GM10266 (cell line): ENCODE data around the gene UBE4A.

ENCODE experiments used
- DNase-seq: peaks from one replicate; pipeline ENCODE4 v3.0.0; 2012; ENCODE audit errors: extremely low spot score
- TF ChIP-seq, protein P1 (sequence below): IDR thresholded peaks from 2 replicates; pipeline ENCODE4 v1.5.1; 2012; ENCODE audit warnings: mild to moderate bottlenecking, low read depth; ENCODE audit not compliant: control insufficient read depth, insufficient read depth; ENCODE audit errors: missing control alignments

The UBE4A gene

DNA sequence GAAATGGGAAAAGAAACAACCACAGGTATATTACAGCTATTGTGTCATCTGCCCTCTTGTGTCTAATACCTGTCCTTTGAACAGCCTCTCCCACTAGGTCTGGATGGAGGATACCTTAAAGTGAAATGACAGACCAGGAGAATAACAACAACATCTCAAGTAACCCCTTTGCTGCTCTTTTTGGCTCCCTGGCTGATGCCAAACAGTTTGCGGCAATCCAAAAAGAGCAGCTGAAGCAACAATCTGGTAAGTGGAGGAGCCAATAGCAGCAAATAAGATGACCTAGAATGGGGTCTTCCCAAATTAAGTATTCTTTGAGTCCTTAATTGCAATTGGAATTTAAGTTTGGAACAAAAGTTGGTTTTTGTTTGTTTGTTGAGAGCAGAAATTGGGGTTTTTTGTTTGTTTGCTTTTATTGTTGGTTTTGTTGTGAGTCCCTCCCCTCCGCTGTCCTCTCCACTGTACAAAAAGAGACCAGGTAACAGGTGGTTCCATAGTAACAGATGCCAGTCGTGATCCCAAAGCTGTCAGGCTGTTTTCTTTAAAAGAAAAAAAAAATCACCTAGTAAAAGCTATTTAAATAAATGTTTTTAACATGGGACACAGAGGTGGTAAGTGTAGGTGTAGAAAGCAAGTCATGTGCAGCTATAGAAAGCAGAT, 5.7 kb downstream of the UBE4A start:
- TF ChIP-seq, protein P1, sequence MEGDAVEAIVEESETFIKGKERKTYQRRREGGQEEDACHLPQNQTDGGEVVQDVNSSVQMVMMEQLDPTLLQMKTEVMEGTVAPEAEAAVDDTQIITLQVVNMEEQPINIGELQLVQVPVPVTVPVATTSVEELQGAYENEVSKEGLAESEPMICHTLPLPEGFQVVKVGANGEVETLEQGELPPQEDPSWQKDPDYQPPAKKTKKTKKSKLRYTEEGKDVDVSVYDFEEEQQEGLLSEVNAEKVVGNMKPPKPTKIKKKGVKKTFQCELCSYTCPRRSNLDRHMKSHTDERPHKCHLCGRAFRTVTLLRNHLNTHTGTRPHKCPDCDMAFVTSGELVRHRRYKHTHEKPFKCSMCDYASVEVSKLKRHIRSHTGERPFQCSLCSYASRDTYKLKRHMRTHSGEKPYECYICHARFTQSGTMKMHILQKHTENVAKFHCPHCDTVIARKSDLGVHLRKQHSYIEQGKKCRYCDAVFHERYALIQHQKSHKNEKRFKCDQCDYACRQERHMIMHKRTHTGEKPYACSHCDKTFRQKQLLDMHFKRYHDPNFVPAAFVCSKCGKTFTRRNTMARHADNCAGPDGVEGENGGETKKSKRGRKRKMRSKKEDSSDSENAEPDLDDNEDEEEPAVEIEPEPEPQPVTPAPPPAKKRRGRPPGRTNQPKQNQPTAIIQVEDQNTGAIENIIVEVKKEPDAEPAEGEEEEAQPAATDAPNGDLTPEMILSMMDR = no peak

DNA sequence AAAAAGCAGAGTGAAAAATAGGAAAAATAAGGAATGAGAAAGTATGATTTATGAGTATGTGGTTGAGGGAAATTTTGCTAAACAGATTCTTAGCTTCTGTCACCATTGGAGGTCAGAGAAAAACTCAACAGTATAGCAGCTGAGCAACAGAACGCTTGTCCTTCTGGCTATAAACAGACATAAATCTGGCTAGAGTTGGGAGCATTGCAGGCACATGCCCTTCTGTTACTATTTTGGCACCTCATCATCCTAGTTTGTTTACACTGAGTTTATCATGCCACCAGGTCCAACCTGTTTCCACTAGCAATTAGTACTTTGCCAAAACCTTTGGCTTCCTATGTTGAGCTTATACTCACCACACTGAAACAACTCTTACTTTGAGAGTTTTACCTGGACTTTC, 6.9 kb downstream of the UBE4A start:
- TF ChIP-seq, protein P1 = no peak
- no peak for DNase-seq

More for the DNA sequence above, 5.7 kb downstream of the UBE4A start:
- DNase-seq = no peak

DNA sequence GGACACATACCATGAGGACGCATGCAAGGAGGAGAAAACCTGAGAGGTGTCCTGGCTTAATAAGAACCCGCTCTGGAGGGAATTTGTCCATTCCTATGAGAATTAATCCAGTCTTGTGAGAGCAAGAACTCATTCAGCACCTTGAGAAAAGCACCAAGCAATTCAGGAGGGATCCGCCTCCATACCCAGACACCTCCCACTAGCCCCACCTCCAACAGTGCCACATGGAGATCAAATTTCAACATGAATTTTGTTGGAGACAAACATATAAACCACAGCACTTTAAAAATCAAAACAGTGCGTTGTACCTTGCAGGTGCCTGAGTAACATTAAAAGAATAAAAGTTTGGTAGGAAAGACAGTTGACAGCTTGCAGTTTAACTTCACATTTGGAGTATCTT, 11.4 kb downstream of the UBE4A start:
- TF ChIP-seq, protein P1 = no peak
- no peak for DNase-seq

DNA sequence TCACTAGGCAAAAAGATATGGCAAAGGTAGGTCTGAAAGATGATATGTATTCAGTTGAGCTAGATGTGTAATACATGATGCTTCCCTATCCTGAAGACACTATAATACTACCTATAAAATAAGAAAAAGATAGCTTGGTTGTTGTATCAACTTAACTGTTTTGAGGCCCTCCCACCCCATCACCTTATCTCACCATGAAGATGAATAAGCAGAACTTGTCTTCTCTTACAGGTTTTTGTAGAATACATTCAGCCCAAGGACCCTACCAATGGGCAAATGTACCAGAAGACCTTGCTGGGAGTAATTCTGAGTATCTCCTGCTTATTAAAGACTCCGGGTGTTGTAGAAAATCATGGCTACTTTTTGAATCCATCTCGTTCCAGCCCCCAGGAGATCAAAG, 13.9 kb downstream of the UBE4A start:
- TF ChIP-seq, protein P1 = no peak
- no peak for DNase-seq

DNA sequence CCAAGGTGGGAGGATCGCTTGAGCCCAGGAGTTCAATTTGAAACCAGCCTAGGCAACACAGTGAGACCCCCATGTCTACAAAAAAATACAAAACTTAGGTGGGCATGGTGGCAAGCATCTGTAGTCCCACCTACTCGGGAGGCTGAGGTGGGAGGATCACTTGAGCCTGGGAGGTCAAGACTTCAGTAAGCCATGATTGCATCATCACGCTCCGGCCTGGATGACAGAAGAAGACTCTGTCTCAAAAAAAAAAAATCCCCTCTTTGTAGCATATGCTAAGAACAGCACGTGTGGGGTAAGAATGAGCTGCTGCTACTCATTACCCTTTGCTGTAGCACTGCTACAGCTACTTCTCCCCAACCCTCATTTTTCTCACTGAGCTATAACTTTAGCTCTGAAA, 14.5 kb downstream of the UBE4A start:
- DNase-seq = no peak
- TF ChIP-seq, protein P1 = no peak

DNA sequence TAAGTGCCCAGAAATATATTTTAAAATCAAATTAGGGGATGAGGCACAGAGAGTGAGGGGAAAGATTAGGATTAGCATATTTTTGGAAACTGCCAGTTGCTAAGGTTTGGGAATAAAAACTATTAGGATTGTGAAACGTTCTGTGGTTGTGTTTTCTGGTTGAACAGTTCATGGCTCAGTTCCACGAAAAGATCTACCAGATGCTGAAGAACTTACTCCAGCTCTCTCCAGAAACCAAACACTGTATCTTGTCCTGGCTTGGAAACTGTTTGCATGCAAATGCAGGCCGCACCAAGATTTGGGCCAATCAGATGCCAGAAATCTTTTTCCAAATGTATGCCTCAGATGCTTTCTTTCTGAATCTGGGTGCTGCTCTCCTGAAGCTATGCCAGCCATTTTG, 15.3 kb downstream of the UBE4A start:
- DNase-seq = no peak
- TF ChIP-seq, protein P1 = no peak

DNA sequence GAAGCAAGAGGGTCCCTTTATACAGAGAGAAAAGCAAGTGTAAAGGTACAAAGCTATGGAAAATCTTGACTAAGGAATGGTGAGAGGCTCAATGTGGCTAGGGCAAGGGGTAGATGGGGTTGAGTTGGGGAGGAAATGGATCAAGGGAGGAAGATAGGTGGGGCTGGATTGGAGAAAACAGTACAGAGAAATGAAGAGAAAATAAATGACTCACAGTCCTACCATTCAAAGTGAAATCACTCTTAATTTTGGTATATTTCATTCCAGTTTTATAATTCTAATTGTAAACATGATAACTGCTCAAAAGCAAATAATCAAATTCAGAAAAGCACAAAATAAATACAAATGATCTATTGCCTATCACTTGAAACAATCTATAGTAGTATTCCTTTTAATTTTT, 16.6 kb downstream of the UBE4A start:
- DNase-seq = no peak
- TF ChIP-seq, protein P1 = no peak
